Measurements from ENCODE around the gene LINC01488. TPM values are rescaled to one million over a fixed set of nuclear protein-coding genes. Genes with fewer than 3 reads are reported as not detected.

LINC01488 gene
- total RNA-seq, 4 donors from 2014 or later, result not detected

- no peak for TF ChIP-seq CTCF (IDR thresholded peaks at IDR 0.05; ENCODE audit: low read depth)
Observed at GRCh38 chr11:69493931-69494821, 12.7 kb downstream of the LINC01488 start.

GRCh38 chr11:69494851-69495250 lies 13.4 kb downstream of the LINC01488 start:
- no peak for TF ChIP-seq CTCF (IDR thresholded peaks at IDR 0.05; ENCODE audit: low read depth)

GRCh38 chr11:69495441-69496201 lies 14.2 kb downstream of the LINC01488 start:
- TF ChIP-seq CTCF (IDR thresholded peaks at IDR 0.05; ENCODE audit: low read depth), result no peak

GRCh38 chr11:69496202-69496557 lies 14.7 kb downstream of the LINC01488 start:
- TF ChIP-seq CTCF (IDR thresholded peaks at IDR 0.05; ENCODE audit: low read depth), result no peak

- TF ChIP-seq CTCF (IDR thresholded peaks at IDR 0.05; ENCODE audit: low read depth), result no peak
Observed at GRCh38 chr11:69496631-69497220, 15.3 kb downstream of the LINC01488 start.

GRCh38 chr11:69497221-69497787 lies 15.8 kb downstream of the LINC01488 start:
- no peak for TF ChIP-seq CTCF (IDR thresholded peaks at IDR 0.05; ENCODE audit: low read depth)

Data from subcutaneous adipose tissue (tissue), 4 donors.